Measurements from ENCODE around the gene TMIGD1. TPM values are rescaled to one million over a fixed set of nuclear protein-coding genes. Genes with fewer than 3 reads are reported as not detected.

Gene TMIGD1
- total RNA-seq, 1 experiment from 2014 or later = not detected

GRCh38 chr17:30323895-30324319, 9.9 kb downstream of the TMIGD1 start:
- Histone ChIP-seq H4K5ac (ENCODE audit: insufficient read length, low read depth, low read length) (no peak overlapping the region), H3K79me1 (ENCODE audit: insufficient read depth, low read depth, low read length, poor library complexity, severe bottlenecking) (no peaks in the 10 kb centered on the region), H3K23ac (ENCODE audit: insufficient read length, low read depth, low read length) (no peak overlapping the region), H2BK5ac (ENCODE audit: insufficient read length, low read length) (no peak overlapping the region), H3K4me1 (ENCODE audit: insufficient read depth, low read length) (no peaks in the 10 kb centered on the region), H2BK15ac (ENCODE audit: low read depth, low read length) (no peak overlapping the region), H3K18ac (ENCODE audit: insufficient read length, low read depth, low read length) (no peak overlapping the region), H2BK120ac (ENCODE audit: low read depth, low read length, poor library complexity, severe bottlenecking) (no peak overlapping the region), H4K91ac (ENCODE audit: insufficient read length, low read depth, low read length) (no peak overlapping the region), H2BK20ac (ENCODE audit: low read depth, low read length, poor library complexity, severe bottlenecking) (no peak overlapping the region), H3K9ac (ENCODE audit: extremely low read depth, insufficient read length, low read length) (no peak overlapping the region), H3T11ph (ENCODE audit: low read length) (no peak overlapping the region), H3K56ac (ENCODE audit: insufficient read length, low read depth, low read length) (no peak overlapping the region), H3K23me2 (ENCODE audit: insufficient read length, low read depth, low read length, poor library complexity, severe bottlenecking) (no peaks in the 10 kb centered on the region), H3K27me3 (ENCODE audit: insufficient read depth, low read length) (no peaks in the 10 kb centered on the region), H3K79me2 (ENCODE audit: insufficient read depth, low read length) (no peaks in the 10 kb centered on the region), H2BK12ac (ENCODE audit: insufficient read length, low read depth, low read length) (no peak overlapping the region), H3K4me2 (ENCODE audit: insufficient read depth, insufficient read length, low read length) (no peak overlapping the region), H4K20me1 (ENCODE audit: control insufficient read depth, insufficient read depth, insufficient read length) (no peaks in the 10 kb centered on the region), H3K27ac (ENCODE audit: insufficient read length, low read depth, low read length) (no peak overlapping the region), H4K8ac (replicated peaks; ENCODE audit: insufficient read length, low read depth, low read length) (no peak overlapping the region), H3K14ac (ENCODE audit: insufficient read depth, low read length) (no peak overlapping the region), H2AK5ac (ENCODE audit: insufficient read length, low read length) (no peak overlapping the region), H2AFZ (ENCODE audit: low read length) (no peak overlapping the region), H3K4ac (ENCODE audit: low read depth, low read length) (no peak overlapping the region), H3K9me3 (ENCODE audit: control insufficient read depth, low read depth, low read length) (no peaks in the 10 kb centered on the region)
- Mint-ChIP-seq H3K27me3 (ENCODE audit: low read depth) (peaks cover 4% of the 10 kb centered on the region), H3K4me3 (no peak overlapping the region), H3K36me3 (ENCODE audit: insufficient read depth in 1 of 3, low read depth in 3 of 3) (no peaks in the 10 kb centered on the region), H3K4me1 (0 out of 4 replicates have a peak, but pooled peaks cover 0 to 3% of the 10 kb centered on the region in 2 experiments), H3K27ac (no peak overlapping the region), H3K9me3 (no peaks in the 10 kb centered on the region)
- no peak for TF ChIP-seq CTCF (conservative IDR thresholded peaks at IDR 0.05)
- DNase-seq = no peak
